Measurements from ENCODE around the gene ARHGEF11.

Gene ARHGEF11

DNA sequence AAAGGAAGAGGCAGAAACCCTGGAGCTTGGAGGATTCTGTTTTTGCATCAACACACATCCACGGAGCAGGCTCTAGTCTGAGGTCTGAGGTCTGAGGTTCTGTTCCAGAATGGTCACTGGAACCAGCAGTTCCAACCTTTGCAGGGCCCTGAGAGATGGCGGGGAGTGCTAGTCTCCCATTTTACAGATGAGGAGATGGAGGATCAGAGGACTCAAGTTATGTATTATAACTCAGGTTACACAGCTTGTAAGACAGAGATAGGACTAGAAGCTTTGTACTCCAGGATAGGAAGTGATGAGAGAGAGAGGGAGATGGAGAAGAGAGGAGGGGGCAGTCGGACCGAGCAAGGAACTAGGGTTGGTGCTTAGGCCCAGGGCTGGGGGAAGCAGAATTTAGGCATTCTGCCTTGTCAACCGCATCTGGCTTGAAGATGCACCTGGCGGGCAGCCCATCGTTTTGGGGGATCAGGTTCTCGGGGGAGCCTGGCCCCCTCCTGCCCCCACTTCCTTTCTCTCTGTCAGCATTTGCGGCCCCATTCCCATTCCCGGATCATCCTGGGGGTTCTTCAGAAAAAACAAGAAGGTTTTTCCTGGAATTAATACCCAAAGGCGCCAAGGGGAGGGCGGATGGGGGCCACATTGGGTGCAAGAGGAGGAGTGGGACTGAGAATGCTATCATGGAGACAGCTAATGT, 146.4 kb downstream of the ARHGEF11 start:
- TF ChIP-seq ZNF384 (IDR thresholded peaks at IDR 0.05) (no peak), CTBP1 (IDR thresholded peaks at IDR 0.05; ENCODE audit: borderline replicate concordance) (no peak), FOXK2 (IDR thresholded peaks at IDR 0.05) (no peak)
- no peak for DNase-seq (ENCODE audit: extremely low spot score)
- ChIA-PET POLR2A (no interaction called here), CTCF (interaction anchor here (0.9 to 1.4 kb wide), 5 partner anchors 12 to 60 kb away, joined by 3 to 6 read pairs (median 3); no protein-coding TSS in a partner anchor)

DNA sequence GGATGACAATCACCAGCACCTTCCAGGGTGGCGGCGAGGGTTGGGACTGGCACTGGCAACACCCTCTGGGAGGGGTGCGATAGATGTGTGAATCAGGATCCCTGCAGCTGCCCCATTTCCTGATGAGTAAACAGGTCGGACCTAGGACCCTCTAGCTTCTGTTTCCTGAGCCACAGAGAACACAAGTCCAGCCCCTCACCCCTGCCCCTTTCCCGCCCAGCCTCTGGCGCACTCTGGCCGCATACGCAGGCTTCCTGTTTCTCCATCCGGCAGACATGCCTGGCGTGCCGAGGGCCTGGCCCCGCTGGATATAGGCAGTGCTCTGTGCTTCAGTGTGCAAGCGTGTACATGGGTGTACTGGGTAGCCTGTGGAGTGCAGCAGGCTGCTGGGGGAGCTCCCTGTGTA, 147.4 kb downstream of the ARHGEF11 start:
- POLR2A ChIA-PET = no interaction called here
- TF ChIP-seq TARDBP (IDR thresholded peaks at IDR 0.05) = no peak
- TF ChIP-seq NFRKB (IDR thresholded peaks at IDR 0.05) = no peak
- DNase-seq (ENCODE audit: extremely low spot score) = no peak
- CTCF ChIA-PET = interaction anchor here (0.7 to 1.4 kb wide), 4 partner anchors 13 to 59 kb away, joined by 3 to 6 read pairs (median 3); no protein-coding TSS in a partner anchor

DNA sequence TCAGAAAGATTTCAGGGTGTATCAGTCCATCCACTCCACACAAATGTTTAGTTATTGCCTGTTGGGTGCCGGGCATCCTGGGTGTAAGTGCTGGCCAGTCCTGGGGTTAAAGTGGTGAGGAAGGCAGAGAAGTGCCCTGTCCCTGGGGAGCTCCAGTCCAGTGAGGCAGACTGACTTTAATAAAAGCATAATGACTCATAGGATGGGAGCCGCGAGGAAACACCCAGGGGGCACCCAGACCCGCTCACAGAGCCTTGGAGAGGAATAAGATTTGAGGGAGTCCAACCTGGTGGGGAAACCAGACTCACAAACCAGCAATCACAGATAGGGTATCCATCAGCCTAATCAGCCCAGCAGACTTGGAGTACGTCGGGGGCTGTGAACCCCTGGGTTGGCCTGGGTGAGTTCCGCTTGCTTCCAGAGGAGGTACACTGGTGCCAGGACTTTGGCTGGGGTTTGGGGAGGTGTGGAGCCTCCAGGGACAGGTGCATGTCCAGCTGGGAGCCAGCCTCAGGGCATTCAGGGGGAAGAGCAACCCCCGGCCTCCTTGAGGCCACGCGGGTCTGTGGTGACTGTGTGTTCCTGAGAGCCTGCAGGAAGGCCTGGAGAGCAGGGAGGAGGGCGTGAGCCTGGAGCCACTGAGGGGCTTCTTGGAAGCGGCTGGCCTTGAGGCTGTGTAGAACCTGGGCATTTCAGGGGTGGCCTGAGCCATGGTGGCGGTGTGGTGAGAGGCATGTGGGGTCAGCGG, 148.3 kb downstream of the ARHGEF11 start:
- DNase-seq (ENCODE audit: extremely low spot score) = no peak
- CTCF ChIA-PET = interaction anchor here (1.0 kb wide), 1 partner anchor 37 kb away, joined by 3 read pairs; the partner anchor contains the start of gene NTRK1
- POLR2A ChIA-PET = interaction anchor here (1.2 kb wide), 1 partner anchor 169 kb away, joined by 5 read pairs; the partner anchor contains the start of genes ISG20L2 and METTL25B
- no peak for TF ChIP-seq FOXM1 (IDR thresholded peaks at IDR 0.05; ENCODE audit: borderline replicate concordance)
- TF ChIP-seq BHLHE40 (IDR thresholded peaks at IDR 0.05; ENCODE audit: borderline replicate concordance) = no peak

DNA sequence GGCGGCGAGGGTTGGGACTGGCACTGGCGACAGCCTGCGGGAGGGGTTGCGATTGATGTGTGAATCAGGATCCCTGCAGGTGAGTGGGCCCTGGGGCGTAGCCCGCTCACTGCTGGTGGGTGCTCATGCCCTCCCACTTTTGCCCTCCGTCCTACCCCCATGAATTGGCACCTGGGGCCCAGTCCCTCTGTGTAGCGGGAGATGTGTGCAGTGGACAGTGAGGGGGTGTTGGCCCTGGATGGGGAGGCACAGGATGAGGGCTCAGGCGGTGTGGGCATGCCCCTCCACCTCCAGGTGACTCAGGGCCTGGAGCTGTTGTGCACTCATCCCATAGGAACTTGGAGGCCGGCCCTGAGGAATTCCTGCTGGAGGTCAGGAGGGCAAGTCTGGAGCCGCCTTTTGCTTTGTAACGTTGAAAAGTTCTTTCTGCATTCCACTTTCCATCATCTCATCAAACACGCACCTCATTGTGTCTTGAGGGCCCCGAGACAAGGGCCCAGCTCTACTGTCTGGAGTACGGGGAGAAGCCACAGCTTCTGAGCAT, 149.0 kb downstream of the ARHGEF11 start:
- CTCF ChIA-PET = interaction anchor here (1.0 kb wide), 1 partner anchor 36 kb away, joined by 3 read pairs; the partner anchor contains the start of gene NTRK1
- TF ChIP-seq NFRKB (IDR thresholded peaks at IDR 0.05) (no peak), SUZ12 (IDR thresholded peaks at IDR 0.05) (no peak), TARDBP (IDR thresholded peaks at IDR 0.05) (no peak), FOXA1 (IDR thresholded peaks at IDR 0.05) (no peak), L3MBTL2 (conservative IDR thresholded peaks at IDR 0.05) (no peak), BHLHE40 (IDR thresholded peaks at IDR 0.05; ENCODE audit: borderline replicate concordance) (no peak), FOXM1 (IDR thresholded peaks at IDR 0.05; ENCODE audit: borderline replicate concordance) (no peak), CTBP1 (IDR thresholded peaks at IDR 0.05; ENCODE audit: borderline replicate concordance) (no peak), ELF4 (IDR thresholded peaks at IDR 0.05) (no peak), SP1 (IDR thresholded peaks at IDR 0.05) (no peak), ZNF384 (IDR thresholded peaks at IDR 0.05) (no peak), FOXK2 (IDR thresholded peaks at IDR 0.05) (no peak), HDGF (IDR thresholded peaks at IDR 0.05; ENCODE audit: borderline replicate concordance) (no peak), ARNT (IDR thresholded peaks at IDR 0.05) (no peak), LEF1 (IDR thresholded peaks at IDR 0.05; ENCODE audit: borderline replicate concordance) (no peak)
- TF ChIP-seq, protein P1, sequence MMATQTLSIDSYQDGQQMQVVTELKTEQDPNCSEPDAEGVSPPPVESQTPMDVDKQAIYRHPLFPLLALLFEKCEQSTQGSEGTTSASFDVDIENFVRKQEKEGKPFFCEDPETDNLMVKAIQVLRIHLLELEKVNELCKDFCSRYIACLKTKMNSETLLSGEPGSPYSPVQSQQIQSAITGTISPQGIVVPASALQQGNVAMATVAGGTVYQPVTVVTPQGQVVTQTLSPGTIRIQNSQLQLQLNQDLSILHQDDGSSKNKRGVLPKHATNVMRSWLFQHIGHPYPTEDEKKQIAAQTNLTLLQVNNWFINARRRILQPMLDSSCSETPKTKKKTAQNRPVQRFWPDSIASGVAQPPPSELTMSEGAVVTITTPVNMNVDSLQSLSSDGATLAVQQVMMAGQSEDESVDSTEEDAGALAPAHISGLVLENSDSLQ (IDR thresholded peaks at IDR 0.05) = no peak
- DNase-seq (ENCODE audit: extremely low spot score) = no peak
- POLR2A ChIA-PET = interaction anchor here (1.2 kb wide), 1 partner anchor 168 kb away, joined by 5 read pairs; the partner anchor contains the start of genes ISG20L2 and METTL25B

DNA sequence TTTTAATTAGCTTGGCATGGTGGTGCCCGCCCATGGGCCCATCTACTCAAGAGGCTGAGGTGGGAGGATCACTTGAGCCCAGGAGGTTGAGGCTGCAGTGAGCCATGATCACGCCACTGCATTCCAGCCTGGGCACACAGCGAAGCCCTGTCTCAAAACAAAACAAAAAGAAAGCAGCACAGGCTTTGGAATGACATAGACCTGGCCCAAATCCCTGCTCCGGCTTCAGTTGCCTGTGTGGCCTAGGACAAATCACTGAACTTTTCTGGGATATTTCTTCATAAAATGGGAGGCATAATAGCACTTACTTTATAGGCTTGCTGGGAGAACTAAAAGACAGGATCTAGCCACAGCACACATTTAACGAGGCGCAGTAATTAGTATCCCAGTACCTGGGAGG, 149.6 kb downstream of the ARHGEF11 start:
- no peak for DNase-seq (ENCODE audit: extremely low spot score)
- CTCF ChIA-PET = no interaction called here
- POLR2A ChIA-PET = no interaction called here
- no peak for TF ChIP-seq ZNF384 (IDR thresholded peaks at IDR 0.05)
- TF ChIP-seq TARDBP (IDR thresholded peaks at IDR 0.05) = no peak
- TF ChIP-seq L3MBTL2 (conservative IDR thresholded peaks at IDR 0.05) = no peak
- no peak for TF ChIP-seq FOXM1 (IDR thresholded peaks at IDR 0.05; ENCODE audit: borderline replicate concordance)

DNA sequence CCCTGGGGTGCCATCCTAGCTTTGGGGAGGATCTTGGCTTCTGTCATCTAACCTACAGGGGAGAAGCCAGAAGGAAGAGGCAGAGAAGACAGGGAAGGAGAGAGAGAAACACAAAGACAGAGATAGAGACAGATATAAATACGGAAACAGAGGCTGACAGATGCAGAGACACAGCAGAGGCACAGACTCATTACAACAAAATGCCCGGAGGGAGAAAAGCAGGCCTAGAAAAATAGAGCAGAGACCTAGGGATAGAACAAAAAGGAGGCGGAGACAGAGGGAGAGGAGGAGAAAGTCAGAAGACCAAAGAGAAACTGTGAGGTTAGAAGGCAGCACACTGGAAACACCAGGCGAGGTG, 150.1 kb downstream of the ARHGEF11 start:
- no peak for DNase-seq (ENCODE audit: extremely low spot score)
- ChIA-PET POLR2A (no interaction called here), CTCF (no interaction called here)
- no peak for TF ChIP-seq FOXK2 (IDR thresholded peaks at IDR 0.05)
- no peak for TF ChIP-seq BHLHE40 (IDR thresholded peaks at IDR 0.05; ENCODE audit: borderline replicate concordance)
- no peak for TF ChIP-seq TARDBP (IDR thresholded peaks at IDR 0.05)
- TF ChIP-seq LEF1 (IDR thresholded peaks at IDR 0.05; ENCODE audit: borderline replicate concordance) = no peak
- TF ChIP-seq NFRKB (IDR thresholded peaks at IDR 0.05) = no peak
- no peak for TF ChIP-seq ZNF384 (IDR thresholded peaks at IDR 0.05)
- TF ChIP-seq, protein P1 (IDR thresholded peaks at IDR 0.05) = no peak
- no peak for TF ChIP-seq ARNT (IDR thresholded peaks at IDR 0.05)
- TF ChIP-seq ELF4 (IDR thresholded peaks at IDR 0.05) = no peak
- no peak for TF ChIP-seq SP1 (IDR thresholded peaks at IDR 0.05)
- no peak for TF ChIP-seq FOXM1 (IDR thresholded peaks at IDR 0.05; ENCODE audit: borderline replicate concordance)
- no peak for TF ChIP-seq HDGF (IDR thresholded peaks at IDR 0.05; ENCODE audit: borderline replicate concordance)
- TF ChIP-seq CTBP1 (IDR thresholded peaks at IDR 0.05; ENCODE audit: borderline replicate concordance) = no peak
- no peak for TF ChIP-seq FOXA1 (IDR thresholded peaks at IDR 0.05)
- no peak for TF ChIP-seq SUZ12 (IDR thresholded peaks at IDR 0.05)
- no peak for TF ChIP-seq L3MBTL2 (conservative IDR thresholded peaks at IDR 0.05)
